ENCODE results near the gene CHN2.

DNA sequence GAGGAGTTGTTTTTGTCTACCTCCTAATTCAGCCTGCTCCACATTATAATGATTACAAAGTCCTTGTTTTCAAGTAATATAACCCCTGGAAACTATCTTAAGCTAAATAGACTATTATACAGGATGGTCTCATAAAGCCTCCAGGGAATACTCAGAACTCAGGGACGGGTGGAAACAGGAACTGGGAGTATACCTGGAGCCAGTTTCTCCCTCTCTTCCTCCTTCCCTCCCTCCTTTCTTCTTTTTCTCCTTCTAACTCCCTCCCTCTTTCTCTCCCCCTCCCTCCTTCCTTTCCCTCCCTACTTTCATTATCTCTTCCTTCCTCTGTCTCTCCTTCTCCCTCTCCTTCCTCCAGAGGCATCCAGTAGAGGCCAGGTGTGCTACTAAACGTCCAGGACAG lies 292.8 kb downstream of the CHN2 start:
- TF ChIP-seq POLR2A (IDR thresholded peaks at IDR 0.05; ENCODE audit: extremely low read depth, insufficient read length): no peak
- TF ChIP-seq, protein P1, sequence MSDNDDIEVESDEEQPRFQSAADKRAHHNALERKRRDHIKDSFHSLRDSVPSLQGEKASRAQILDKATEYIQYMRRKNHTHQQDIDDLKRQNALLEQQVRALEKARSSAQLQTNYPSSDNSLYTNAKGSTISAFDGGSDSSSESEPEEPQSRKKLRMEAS (IDR thresholded peaks at IDR 0.05; ENCODE audit: low read depth, low read length): no peak
- TF ChIP-seq, protein P2, sequence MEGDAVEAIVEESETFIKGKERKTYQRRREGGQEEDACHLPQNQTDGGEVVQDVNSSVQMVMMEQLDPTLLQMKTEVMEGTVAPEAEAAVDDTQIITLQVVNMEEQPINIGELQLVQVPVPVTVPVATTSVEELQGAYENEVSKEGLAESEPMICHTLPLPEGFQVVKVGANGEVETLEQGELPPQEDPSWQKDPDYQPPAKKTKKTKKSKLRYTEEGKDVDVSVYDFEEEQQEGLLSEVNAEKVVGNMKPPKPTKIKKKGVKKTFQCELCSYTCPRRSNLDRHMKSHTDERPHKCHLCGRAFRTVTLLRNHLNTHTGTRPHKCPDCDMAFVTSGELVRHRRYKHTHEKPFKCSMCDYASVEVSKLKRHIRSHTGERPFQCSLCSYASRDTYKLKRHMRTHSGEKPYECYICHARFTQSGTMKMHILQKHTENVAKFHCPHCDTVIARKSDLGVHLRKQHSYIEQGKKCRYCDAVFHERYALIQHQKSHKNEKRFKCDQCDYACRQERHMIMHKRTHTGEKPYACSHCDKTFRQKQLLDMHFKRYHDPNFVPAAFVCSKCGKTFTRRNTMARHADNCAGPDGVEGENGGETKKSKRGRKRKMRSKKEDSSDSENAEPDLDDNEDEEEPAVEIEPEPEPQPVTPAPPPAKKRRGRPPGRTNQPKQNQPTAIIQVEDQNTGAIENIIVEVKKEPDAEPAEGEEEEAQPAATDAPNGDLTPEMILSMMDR (IDR thresholded peaks at IDR 0.05; ENCODE audit: low read depth, low read length): no peak
- no peak for TF ChIP-seq MYC (IDR thresholded peaks at IDR 0.05; ENCODE audit: low read depth, low read length)
